HG02610 (cell line): ENCODE measurements around the gene COL2A1.

Experiments
- ATAC-seq: cut with Tn5 transposase; IDR thresholded peaks from one replicate; pipeline ENCODE4 v1.9.1; 2021; ENCODE audit warnings: mild to moderate bottlenecking, moderate library complexity; ENCODE audit not compliant: unreplicated experiment

Gene COL2A1

DNA sequence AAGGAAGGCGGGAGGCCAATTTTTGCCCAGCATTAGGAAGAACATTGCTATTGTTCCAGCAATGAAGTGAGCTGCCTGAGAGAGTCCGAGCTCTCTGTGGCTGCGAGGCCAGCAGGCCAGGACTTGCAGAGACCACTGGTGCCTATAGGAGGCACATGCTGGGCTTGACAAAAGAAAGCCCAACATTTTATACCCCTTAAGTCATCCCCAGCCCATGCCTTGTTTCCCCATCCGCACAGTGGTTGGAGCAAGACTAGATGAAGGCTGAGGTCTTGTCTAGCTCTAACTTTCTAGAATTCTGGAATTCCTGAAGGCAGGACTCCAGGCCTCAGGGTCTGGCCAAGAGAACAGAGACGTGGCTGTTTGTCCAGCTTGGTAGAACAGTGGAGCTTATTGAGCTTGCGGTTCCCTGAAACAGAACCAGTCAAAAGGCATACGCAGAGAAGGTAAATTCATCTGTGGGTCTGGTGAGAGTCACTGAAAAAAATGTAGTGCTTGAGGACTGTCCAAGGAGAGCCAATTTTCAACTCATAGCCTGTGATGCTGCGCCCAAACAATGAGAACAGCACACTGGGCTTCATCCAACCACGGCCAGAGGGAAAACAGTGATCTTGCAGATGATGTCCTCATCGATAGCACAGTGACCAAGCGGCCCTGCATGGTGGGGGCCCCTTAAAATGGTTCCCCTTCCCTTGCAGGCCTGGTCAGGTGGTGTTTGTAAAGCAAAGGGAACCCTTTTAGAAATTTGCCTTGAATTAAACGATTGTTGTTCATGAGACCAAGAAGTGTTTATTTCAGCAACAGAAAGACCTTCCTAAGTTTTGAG, 27.1 kb upstream of the COL2A1 start:
- no peak for ATAC-seq

DNA sequence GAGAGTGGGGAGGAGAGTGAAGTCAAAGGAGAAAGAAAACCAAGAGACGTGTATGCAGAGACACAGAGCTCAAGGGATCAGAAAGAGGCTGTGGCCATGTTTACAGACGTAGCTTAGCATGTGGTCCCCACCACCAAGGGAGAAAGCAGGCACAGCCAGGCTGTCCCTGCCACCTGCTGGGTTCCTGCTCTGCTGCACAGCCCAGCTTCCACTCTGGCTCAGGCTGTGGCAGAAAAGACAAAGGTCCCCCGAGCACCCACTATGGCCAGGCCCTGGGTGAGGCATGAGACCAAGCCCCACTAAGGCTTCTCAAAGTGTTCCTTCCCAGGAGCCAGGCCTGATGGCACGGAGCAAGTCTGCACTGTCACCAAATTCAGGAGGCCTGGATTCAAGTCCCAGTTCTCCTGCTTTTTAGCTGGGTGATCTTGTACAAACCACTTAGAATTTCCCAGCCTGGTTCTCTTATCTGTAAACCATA, 25.9 kb upstream of the COL2A1 start:
- no peak for ATAC-seq

DNA sequence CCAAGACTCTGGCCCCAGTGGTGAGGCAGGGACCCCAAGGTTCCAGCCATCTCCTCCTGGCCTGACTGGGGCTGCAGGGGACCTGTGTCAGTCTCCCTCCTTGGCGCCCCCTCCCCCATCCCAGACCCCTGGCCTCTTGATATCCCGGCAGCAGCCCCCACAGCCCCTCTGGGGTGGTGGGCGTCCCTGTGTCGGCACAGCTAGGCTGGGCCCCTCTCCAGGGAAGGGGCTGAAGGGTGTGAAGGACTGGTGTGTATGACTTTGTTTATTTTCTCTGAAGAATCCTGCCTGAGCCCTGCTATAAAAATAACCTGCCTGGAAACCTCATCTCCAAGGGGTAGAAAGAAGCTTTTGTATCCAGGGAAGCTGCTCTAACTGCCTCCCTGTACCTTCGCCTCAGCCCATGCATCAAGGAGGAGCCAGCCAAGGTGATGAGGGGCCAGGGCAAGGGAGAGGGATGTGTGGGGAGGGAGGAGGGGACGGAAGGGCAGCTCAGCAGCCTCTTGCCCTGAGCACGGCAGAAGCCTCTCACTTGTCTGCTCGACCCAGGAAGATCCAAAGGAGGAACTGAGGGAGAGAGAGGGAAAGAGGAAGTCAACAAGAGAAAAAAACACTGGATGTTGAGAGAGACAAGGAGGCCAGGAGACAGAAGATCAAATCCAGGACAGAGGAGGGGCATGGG, 25.4 kb upstream of the COL2A1 start:
- ATAC-seq: no peak

DNA sequence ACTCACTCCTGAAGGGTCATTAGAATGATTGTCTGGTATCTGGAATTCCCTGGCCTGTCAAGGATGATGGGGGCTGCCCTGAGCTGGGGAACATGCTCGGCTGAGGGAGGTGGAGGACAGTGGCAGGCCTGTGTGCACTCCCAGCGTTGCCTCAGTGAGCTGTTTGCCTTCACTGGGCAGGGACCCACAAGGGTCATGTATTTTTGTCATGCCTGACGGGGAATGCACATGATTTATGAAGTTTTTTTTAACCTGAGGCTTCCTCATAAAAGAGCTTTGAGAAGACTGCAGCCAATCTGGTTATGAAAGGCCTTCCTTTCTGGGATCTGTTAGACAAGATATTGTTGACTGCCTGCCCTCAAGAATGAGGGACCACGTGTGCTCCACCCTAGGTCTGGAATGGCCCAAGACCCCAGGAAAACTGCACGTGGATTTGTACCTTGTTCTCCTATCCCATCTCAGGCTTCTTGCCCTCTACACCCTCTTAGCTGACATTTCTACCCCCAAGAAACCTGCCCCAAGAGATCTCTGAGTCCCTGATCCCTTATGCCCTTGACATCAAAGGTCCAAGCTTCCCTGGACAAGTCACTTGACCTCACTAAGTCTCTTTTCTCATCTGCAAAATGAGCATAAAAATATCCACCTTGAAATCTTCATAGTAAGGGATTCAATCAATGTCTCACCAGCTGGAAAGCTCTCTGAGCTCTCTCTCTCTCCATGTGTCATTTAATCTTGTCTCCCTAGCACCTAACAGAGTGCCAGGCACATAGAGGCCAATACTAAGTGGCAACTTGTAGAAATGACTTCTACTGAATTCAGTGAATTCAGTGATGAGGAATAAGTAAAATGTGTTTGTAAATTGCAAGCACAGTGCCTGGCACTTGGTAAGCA, 24.5 kb upstream of the COL2A1 start:
- ATAC-seq: no peak

DNA sequence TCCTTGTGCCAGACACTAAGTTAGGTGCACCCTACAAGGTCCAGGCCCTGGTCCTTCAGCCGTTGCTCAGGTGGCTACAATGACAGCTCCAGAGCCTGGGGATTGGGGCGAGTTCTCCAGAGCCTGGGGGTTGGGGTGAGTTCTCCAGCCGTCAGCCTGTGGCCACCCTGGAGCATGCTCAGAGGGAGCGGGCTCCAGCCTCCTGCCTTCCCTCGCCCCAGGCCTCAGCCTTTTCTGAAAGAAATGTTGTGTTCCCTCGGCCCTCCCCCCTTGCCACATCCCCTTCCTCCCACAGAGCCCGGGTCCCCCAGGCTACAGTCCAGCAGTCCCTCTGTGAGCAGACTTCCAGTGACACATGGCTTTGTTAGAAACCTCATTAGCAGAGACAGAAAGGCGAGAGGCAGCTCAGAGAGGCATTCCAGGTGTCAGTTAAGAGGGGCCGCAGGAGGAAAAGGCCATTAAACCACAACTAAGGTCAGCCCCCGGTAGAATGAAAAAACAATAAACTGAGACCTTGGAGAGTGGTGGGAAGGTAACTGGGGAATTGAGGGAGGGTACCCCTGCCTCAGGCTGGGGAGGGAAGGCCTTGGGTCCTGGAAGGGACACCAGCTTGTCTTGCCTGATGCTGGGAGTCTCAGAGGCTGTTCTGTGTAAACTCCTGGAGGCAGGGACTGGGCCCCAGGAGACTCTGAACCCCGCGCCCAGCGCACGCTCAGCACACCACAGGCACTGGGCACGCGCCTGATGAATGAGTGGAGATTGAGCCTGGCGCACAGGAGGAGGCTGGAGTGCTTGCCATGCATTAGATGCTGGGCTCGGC, 23.1 kb upstream of the COL2A1 start:
- no peak for ATAC-seq

DNA sequence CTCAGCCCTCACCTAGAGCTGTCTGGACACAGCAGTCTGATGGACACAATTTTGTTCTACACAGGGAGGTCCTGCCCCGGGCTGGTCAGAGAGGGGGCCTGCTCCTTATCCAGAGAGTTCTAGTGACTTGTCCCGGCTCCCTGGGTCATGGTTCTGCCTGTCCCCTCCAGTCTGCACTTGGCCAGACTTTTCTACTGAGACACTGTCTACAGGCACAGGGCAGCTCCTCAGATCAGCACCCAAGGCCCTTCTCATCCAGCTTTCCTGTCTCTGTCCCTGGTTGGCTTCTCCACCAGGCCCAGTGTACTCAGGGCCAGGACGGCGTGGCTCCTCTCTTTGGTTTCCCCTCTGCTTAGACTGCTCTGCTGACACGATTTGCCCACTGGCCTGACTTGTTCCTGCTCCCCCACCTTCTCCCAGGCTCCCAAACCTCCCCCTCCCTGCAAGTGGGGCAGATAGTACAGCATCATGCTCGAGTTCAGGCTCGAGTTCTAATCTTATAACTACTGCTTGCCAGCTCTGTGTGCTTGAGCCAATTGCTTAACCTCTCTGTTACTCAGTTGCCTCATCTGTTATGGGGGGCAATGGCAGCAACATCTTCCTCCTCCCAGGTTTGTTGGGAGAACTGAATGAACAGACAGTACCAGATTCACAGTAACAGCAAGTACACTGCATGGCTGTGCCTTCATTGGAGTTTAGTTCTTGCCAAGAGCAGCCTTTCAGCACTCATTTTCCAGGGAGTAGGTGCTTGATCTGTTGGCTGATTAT, 22.0 kb upstream of the COL2A1 start:
- no peak for ATAC-seq

DNA sequence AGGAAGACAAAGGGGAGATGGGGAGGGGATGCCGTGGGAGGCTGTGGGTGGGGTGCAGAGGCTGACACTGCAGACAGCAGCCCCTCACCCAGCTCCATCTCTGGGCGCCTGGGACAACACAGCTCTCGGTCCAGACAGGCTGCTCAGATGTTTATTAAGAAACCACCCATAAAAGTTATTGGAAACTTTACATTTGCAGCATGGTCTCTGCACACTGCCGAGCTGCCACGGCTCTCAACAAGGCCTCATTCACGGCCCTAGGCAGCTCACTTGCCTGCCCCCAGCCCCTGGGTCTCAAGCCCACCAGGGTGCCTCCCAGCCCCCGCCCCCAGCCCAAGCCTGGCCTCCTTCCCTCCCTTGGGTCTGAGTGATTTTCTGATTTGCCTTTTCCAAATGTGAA, 21.0 kb upstream of the COL2A1 start:
- no peak for ATAC-seq

DNA sequence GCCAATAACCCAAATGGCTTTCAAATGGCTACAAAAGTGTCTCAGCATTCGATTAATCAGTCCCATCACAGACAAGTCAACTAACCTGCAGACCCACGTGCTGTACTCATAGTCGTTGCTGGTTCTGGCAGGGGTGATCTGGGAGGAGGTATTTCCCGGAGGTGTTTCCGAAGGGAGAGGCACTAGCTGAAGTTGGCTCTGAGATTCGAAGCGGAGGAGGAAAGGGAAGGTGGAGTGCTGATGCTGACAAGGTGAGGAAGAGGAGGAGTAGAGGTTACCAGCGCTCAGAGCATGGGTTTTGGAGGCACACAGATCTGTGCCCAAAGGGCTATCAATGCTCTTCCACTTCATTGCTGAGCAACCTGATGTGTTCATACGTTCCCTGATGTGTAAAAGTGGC, 20.5 kb upstream of the COL2A1 start:
- ATAC-seq: no peak

DNA sequence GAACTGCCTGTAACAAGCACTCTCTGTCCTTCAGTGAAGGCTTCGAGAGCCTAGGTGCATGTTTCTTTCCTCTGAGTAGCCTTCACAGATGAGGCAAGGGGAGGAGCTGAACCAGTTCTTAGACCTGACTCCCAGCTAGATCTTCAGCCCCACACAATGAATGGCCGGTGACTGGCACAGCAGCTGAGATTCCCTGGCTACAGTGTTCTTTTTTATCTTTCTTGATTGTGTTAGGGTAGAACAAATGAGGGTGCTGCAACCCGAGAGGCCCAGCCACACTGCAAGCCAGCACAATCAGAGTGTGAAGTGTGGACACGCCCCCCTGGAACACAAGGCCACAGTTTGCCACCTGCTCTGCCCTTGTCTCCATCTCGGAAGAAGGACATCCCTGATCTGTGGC, 19.1 kb upstream of the COL2A1 start:
- ATAC-seq: no peak

DNA sequence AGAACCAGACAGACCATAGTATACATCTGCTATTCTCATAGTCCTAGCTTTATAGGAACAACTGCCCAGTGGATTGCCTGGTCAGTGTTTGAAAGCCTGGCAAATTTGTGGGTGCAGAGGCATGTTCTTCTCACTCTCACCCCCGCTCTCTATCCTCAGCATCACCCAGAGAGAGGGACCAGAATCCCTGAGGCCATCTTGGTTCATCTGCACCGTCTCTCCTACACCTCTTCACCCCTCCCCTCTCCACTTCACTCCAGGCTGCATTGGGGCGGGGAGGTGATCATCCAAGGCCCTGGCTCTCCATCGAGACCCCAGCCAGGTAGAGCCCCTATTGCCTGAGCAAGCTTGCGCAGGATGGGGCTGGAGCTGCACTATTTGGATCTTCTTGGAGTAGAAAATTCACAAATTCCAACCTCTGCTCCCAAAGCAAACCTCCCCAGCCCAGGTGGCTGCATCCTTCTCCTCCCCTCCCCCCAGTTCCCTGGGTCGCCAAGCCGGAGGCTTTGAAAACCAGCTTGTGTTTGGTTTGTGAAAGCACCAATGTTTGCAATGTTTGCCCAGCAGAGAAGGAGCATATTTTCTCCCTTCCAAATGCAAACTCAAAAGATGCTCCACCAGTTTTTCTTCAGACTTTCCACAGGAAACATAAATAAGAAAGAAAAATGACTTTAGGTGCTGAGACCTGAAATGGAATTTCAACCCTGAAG, 18.6 kb upstream of the COL2A1 start:
- no peak for ATAC-seq

DNA sequence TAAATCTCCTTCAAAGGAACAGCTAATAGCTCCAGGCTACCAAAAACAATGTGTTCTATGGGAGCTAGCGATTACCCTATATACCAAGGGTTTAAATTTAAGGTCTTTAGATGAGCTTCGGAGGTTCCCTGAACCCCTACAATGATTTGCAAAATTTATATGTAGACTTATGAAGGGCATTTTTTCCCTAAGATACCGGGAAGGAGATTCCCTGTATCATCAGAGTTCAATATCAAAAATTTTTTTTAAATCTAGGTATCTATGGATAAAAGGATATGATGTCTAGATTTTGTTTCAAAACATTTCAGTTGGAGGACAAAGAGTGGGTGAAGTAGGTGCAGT, 17.9 kb upstream of the COL2A1 start:
- ATAC-seq: no peak

DNA sequence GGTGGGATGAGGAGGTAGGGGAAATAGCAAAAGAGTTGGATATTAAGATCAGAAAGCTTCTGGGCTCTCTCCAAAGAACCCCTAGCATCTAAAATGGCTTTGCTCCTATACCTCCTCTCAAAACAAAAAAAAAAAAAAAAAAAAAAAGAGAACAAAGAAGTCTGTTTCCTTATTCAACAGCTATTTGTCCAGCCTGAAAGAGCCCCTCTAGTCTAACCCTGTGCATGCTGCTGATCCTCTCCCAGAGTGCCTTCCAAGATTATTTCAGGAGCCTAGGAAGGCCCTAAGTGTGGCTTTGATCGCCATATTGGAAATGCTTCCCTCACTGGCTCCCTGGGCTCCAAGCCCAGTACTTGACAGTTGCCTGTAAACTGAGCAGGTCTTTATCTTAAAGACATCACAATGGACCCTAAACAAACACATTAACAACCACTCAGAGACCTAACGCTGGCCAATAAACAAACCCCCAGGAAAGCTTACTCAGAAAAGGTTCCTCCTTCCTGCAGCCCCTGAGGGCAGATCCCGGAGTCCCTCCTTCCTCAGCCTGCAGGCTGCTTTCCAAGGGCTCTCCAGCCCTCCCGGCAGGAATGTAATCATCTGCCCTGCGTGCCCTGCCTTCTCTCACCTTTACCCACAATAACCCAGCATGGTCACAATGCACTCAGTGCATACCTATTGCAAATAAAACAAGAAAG, 17.4 kb upstream of the COL2A1 start:
- ATAC-seq: no peak

DNA sequence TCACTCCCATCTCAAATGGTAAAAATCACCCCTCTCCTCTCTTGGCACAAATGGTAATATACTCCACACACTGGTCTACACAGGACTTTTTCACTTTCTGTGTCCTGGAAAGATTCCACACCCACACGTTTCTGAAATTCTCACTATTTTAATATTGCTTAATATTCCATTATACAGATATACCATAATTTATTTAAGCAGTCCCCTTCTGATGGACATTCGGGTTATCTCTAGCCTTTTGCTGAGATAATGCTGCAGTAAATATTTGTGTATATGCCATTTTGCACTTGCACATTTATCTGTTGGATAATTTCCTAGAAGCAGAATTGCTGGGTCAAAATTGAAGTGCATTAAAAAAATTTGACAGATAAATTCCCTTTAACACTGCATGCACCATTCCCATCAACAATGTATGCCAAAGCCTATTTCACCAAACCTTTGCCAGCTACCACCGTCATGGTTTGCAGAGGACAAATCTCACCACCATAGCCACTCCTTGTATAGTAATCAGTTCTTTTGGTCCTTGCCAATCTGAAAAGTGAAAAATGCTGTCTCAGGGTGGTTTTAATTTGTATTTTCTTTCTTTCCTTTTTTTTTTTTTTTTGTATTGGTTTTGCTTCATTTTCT, 15.5 kb upstream of the COL2A1 start:
- ATAC-seq: no peak

DNA sequence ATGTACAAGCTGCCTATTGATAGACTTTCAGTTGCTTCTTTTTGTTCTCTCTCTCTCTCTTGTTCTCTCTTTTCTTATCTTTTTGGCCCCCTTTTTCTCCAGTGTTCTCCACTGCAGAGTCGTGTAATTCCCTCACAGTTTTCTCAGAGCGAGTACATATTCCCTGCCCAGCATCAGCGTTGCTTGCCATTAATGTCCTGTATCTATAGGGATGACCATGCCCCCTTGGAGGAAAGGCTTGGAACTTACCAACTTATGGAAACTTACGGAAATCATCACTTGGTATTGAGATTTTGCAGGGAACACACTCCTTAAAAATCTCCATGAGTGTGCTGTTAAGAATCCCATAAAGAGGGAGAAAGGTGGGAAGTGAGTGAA, 14.3 kb upstream of the COL2A1 start:
- no peak for ATAC-seq

DNA sequence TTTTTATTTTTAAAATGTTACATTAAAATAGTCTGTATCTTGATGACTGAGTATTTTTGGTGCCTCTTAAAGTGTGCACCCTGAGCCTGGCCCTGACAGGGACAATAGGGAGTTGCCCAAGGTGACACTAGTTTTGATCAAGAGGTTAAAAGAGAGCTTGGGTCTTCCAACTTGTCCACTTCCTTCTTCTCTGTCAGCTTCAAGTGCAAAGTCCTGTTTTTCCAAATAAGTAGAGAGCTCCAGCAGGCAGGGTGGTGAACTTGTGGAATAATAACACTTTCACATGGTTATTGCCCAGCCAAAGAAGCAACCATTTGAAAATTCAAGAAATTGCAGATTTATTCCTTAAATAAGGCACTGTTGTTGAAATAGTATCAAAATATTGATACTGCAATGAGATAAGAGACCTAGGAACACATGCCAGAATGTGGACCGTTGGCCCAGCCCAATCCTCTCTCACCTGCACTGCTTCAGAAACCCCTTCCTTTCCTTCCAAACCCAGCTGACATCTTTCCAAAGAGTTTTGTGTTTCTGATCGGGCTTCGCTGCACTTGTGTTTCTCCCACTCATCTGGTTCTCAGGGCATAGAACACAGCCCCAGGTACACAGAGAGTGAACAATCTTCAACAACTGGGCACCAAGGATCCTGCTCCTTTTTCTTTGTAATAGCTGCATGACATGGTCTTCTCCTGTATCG, 13.8 kb upstream of the COL2A1 start:
- no peak for ATAC-seq

DNA sequence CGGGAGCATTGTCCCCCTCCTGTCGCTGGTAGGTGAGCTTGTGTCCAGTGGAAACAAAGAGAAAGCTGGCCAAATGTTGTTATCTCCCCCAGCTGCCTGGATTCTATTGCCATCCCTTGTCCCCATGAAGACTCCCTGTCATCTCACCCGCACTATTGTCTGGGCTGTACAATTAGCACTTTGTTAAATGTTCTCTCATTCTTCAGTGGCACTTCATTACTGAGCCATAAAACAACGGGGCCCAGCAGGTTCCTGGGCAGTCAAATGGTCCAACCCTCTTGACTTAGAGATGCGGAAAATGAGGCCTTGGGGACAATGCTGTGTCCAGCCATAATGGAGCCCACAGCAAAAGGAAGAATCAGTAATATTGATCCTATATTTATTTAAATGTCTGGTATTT, 13.2 kb upstream of the COL2A1 start:
- no peak for ATAC-seq

DNA sequence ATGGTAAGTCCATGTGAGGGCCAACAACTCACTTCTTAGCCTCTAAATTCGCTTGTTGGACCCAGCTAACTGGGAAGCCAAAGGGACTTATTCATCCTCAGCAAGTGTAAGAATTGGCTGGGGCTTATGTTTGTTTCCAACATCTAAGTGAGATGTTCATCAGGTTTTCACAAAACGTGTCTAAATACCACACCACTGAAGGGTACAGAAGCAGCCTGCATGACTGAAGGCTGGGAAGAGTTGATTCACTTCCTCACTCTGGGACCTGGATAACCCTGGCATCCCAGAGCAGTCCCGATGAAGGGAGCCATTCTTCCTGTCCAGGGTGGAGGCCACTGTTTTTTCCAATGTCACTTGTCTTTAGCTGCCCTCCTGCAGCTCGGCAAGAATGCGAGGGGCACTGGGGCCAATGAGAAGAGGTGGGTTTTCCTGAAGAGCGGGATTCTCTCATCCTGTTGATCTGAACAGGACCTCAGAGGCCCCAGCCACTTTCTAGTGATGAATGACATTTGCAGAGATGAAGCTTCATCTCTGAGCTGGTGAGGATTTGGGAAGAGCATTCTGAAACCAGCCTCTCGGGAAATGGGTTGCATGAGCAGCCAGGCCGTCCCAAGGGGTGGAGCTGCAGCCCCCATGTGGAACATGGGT, 12.2 kb upstream of the COL2A1 start:
- ATAC-seq: no peak
